Left lung (tissue), 10 donors: Measurements from ENCODE around the gene FAM50B. TPM values are rescaled to one million over a fixed set of nuclear protein-coding genes. Genes with fewer than 3 reads are reported as not detected.

Experiments used
- ATAC-seq: fragments of 200-7000 bp; cut with Tn5 transposase; one replicate; pipeline ENCODE4 v1.9.1; 2020; ENCODE audit warnings: moderate library complexity
- DNase-seq, 4 donors: peaks; one replicate each; pipeline ENCODE4 v3.0.0-alpha.2; 2013 to 2020
- H3K27ac ChIP-seq, 2 donors: fragments of 200-600 bp; sonication (generic) in 1 of 2; one replicate each; pipeline versions ENCODE4 v1.5.0 to v1.8.0; 2020 to 2021
- H3K27me3 ChIP-seq, 2 donors: fragments of 200-600 bp; sonication (generic) in 1 of 2; one replicate each; pipeline versions ENCODE4 v1.5.0 to v1.8.0; 2020 to 2021
- H3K36me3 ChIP-seq, 2 donors: fragments of 200-600 bp; sonication (generic) in 1 of 2; one replicate each; pipeline versions ENCODE4 v1.5.0 to v1.8.0; 2020 to 2021
- H3K4me1 ChIP-seq, 2 donors: fragments of 200-600 bp; one replicate each; pipeline ENCODE4 v1.8.0; 2021
- H3K4me3 ChIP-seq, 2 donors: fragments of 200-600 bp; sonication (generic) in 1 of 2; one replicate each; pipeline versions ENCODE4 v1.5.0 to v1.8.0; 2020 to 2021; ENCODE audit warnings: mild to moderate bottlenecking in 1 of 2
- H3K9me3 ChIP-seq, 2 donors: fragments of 200-600 bp; sonication (generic) in 1 of 2; one replicate each; pipeline versions ENCODE4 v1.5.0 to v1.8.0; 2020 to 2021
- intact Hi-C, 2 donors: fragments of 100-400 bp; cut with DNase I; formaldehyde crosslinking; loops; one replicate each; pipeline versions ENCODE4 v1.11.2 to v1.14.2; 2022
- polyA plus RNA-seq, 6 donors: library from polyadenylated mRNA; unstranded; fragments of 120-200 nt; gene quantifications; one replicate each; pipeline ENCODE4 v1.2.1, GENCODE V29; 2013; ENCODE audit not compliant: insufficient read length in 6 of 6
- total RNA-seq, 2 donors: library from RNA; stranded (reverse); fragmentation: NEBNext Ultra II Directional; extraction: Animal tissue kit (Norgen Biotek cat#: 25700); gene quantifications; one replicate each; pipeline ENCODE4 v1.2.1, GENCODE V29; 2021
- TF ChIP-seq, protein P1 (sequence below), 2 donors: fragments of 200-600 bp; sonication (generic) in 1 of 2; IDR thresholded peaks; one replicate each; pipeline versions ENCODE4 v1.5.0 to v1.8.0; 2021; ENCODE audit warnings: antibody characterized with exemption in 2 of 2
- donor health status: DM: no; HTN: yes; CAD: no.
- donor health status: DM: no; HTN: no; CAD: no.

Gene FAM50B
- total and polyA plus RNA-seq, 8 donors = 8.5 to 20.3 (median 11.0) TPM

DNA sequence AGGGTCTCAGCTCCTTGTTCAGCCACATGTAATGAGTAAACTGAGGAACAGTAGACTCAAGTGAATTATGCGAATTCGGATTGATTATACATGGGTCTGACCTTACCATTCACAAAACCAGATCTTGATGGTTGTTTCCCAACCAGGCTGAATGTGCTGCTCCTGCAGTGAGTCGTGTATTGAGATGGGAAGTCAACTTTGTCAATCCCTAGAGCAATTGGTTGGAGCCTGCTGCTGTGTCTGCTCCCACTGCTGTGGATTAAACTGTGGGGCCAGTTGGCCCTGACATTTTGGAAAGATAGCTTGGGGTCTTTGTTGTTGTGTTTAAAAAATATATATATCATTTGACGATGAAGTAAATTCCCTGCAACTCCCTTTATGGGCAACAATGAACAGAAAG is 23.9 kb downstream of the FAM50B start:
- Histone ChIP-seq H3K36me3 (no peaks in the 10 kb centered on the region), H3K4me3 (no peak overlapping the region), H3K27ac (no peak overlapping the region), H3K4me1 (no peaks in the 10 kb centered on the region), H3K9me3 (no peaks in the 10 kb centered on the region), H3K27me3 (no peaks in the 10 kb centered on the region)
- DNase-seq (no peak), ATAC-seq (no peak)
- TF ChIP-seq, protein P1, sequence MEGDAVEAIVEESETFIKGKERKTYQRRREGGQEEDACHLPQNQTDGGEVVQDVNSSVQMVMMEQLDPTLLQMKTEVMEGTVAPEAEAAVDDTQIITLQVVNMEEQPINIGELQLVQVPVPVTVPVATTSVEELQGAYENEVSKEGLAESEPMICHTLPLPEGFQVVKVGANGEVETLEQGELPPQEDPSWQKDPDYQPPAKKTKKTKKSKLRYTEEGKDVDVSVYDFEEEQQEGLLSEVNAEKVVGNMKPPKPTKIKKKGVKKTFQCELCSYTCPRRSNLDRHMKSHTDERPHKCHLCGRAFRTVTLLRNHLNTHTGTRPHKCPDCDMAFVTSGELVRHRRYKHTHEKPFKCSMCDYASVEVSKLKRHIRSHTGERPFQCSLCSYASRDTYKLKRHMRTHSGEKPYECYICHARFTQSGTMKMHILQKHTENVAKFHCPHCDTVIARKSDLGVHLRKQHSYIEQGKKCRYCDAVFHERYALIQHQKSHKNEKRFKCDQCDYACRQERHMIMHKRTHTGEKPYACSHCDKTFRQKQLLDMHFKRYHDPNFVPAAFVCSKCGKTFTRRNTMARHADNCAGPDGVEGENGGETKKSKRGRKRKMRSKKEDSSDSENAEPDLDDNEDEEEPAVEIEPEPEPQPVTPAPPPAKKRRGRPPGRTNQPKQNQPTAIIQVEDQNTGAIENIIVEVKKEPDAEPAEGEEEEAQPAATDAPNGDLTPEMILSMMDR (IDR thresholded peaks at IDR 0.05) = no peak
- intact Hi-C loops = no loop called here

DNA sequence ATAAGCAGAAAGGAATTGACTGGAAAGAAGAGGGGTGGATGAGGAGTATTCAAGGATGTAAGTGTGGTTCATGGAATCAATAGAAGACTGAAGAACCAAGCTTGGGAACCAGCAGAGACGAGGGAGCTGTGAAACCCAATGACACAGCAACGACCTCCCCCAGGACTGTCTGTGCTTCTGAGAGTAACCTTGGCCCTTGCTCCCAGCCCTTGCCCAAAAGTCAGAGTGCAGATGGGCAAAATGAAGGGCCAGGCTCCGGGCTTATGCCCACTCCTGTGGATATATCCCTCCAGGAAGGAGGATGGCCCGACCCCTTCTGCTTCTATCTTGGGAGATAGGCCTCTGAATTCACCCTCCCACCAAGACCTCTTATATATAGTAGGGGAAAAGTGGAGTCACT is 24.9 kb downstream of the FAM50B start:
- intact Hi-C loops = no loop called here
- Histone ChIP-seq H3K36me3 (no peaks in the 10 kb centered on the region), H3K27me3 (no peaks in the 10 kb centered on the region), H3K4me1 (no peaks in the 10 kb centered on the region), H3K4me3 (no peak overlapping the region), H3K9me3 (no peaks in the 10 kb centered on the region), H3K27ac (no peak overlapping the region)
- TF ChIP-seq, protein P1 (IDR thresholded peaks at IDR 0.05) = no peak
- DNase-seq (no peak), ATAC-seq (no peak)

DNA sequence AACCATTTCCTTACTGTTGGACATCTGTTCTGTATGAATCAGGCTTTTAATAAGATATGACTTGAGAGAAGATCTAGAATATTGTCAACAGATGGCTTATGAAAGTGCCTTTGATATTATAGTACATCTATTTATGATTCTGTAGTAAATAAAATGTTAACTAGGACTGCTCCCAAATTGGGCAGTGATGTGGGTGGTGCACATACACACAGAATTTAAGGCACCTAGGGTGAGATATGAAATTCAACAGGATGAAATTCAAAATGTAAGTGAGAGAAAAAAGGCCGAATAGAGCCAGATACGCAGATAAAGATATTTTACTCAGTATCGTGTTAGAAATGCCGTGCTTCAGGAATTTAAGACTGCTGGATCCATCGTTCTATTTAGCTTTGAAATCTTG is 26.3 kb downstream of the FAM50B start:
- Histone ChIP-seq H3K4me3 (no peak overlapping the region), H3K36me3 (no peaks in the 10 kb centered on the region), H3K27ac (no peak overlapping the region), H3K4me1 (no peaks in the 10 kb centered on the region), H3K9me3 (no peaks in the 10 kb centered on the region), H3K27me3 (no peaks in the 10 kb centered on the region)
- intact Hi-C loops = no loop called here
- TF ChIP-seq, protein P1 (IDR thresholded peaks at IDR 0.05) = no peak
- DNase-seq (no peak), ATAC-seq (no peak)

DNA sequence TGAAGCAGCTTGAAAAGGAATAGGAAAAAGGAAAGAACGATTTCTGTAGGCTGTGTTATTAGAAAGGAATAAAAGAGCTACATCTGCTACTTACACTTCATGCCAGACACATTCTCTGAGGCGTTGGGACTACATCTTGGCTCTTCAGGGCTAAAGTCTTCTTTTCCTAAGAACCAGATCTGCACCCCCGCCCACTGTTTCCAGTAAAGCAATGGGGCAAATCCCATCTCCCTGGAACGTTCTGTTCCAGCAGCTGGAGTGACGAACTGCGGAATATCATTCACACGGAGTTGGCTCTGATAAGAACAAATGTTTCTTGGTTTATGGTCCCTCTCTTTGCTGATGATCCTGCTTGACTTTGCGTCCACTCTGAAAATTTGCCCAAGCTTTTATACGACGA is 26.9 kb downstream of the FAM50B start:
- no peak for DNase-seq
- Histone ChIP-seq H3K4me1 (no peaks in the 10 kb centered on the region), H3K27me3 (no peaks in the 10 kb centered on the region), H3K9me3 (no peaks in the 10 kb centered on the region), H3K27ac (no peak overlapping the region), H3K4me3 (no peak overlapping the region), H3K36me3 (no peaks in the 10 kb centered on the region)
- intact Hi-C loops = no loop called here
- TF ChIP-seq, protein P1 (IDR thresholded peaks at IDR 0.05) = no peak
- ATAC-seq = no peak

DNA sequence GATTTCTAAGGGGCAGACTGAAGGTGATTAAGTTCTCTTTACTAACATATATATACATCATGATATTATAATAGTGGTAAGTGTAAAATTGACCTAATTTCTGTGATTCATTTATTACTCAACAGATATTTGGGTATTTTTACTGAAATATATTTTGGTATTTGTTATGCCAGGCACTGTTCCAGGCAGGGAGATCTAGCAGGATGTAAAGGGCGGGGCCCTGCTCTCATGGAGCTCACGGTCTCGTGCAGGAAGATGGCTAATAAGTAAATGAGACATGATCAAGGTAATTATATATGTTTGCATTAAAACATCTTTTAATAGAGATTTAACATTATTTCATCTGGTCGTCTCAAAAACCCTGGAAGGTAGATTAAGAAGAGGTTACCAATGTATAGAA is 27.7 kb downstream of the FAM50B start:
- intact Hi-C loops = no loop called here
- Histone ChIP-seq H3K27me3 (no peaks in the 10 kb centered on the region), H3K9me3 (no peaks in the 10 kb centered on the region), H3K36me3 (no peaks in the 10 kb centered on the region), H3K27ac (no peak overlapping the region), H3K4me1 (no peaks in the 10 kb centered on the region), H3K4me3 (no peak overlapping the region)
- ATAC-seq (no peak), DNase-seq (no peak)
- TF ChIP-seq, protein P1 (IDR thresholded peaks at IDR 0.05) = no peak
